Heart right ventricle (tissue), 16 donors: ENCODE results near the gene B3GALNT1. TPM values are rescaled to one million over a fixed set of nuclear protein-coding genes. Genes with fewer than 3 reads are reported as not detected.

Experiments used
- ATAC-seq, 8 donors: fragments of 200-7000 bp; cut with Tn5 transposase; one replicate each; pipeline ENCODE4 v1.9.1; 2020; ENCODE audit warnings: mild to moderate bottlenecking in 8 of 8, moderate library complexity in 8 of 8, moderate number of reproducible peaks in 1 of 8
- DNase-seq, 2 donors: peaks; one replicate each; pipeline ENCODE4 v3.0.0-alpha.2; 2020
- H3K27ac ChIP-seq, 10 donors: fragments of 200-600 bp; sonication (generic) in 2 of 10; one replicate each; pipeline versions ENCODE4 v1.5.0 to v1.8.0; 2020 to 2022; ENCODE audit warnings: mild to moderate bottlenecking in 3 of 10
- H3K27me3 ChIP-seq, 7 donors: fragments of 200-600 bp; one replicate each; pipeline ENCODE4 v1.8.0; 2021 to 2022; ENCODE audit warnings: mild to moderate bottlenecking in 2 of 7
- H3K36me3 ChIP-seq, 9 donors: fragments of 200-600 bp; sonication (generic) in 1 of 9; one replicate each; pipeline versions ENCODE4 v1.5.0 to v1.8.0; 2020 to 2022; ENCODE audit warnings: mild to moderate bottlenecking in 2 of 9
- H3K4me1 ChIP-seq, 9 donors: fragments of 200-600 bp; sonication (generic) in 1 of 9; one replicate each; pipeline versions ENCODE4 v1.5.0 to v1.8.0; 2020 to 2022; ENCODE audit warnings: mild to moderate bottlenecking in 4 of 9
- H3K4me3 ChIP-seq, 10 donors: fragments of 200-600 bp; sonication (generic) in 2 of 10; one replicate each; pipeline versions ENCODE4 v1.5.0 to v1.8.0; 2020 to 2022; ENCODE audit warnings: mild to moderate bottlenecking in 7 of 10, moderate library complexity in 2 of 10
- H3K9me3 ChIP-seq, 11 donors: fragments of 200-600 bp in 10 of 11; sonication (generic) in 2 of 11; one replicate each; pipeline versions ENCODE4 v1.5.0 to v1.8.0; 2013 to 2022; ENCODE audit warnings: mild to moderate bottlenecking in 2 of 11, control low read depth in 1 of 11, moderate library complexity in 1 of 11
- WGBS, 2 donors: extraction: QIAGEN DNeasy Blood & Tissue Kit; methylation state at CpG; one replicate each; pipeline ENCODE4 v1.1.7; 2013; ENCODE audit warnings: inconsistent platforms in 1 of 2; 5-methylcytosine and 5-hydroxymethylcytosine counted together
- intact Hi-C, 10 donors: fragments of 100-400 bp; cut with DNase I; formaldehyde crosslinking; loops; one replicate each; pipeline versions ENCODE4 v1.11.1 to v1.14.2; 2022
- polyA plus RNA-seq, 2 donors: library from polyadenylated mRNA; stranded (reverse); fragments of 200-250 nt; gene quantifications; one replicate each; pipeline ENCODE4 v1.2.3, GENCODE V29; 2013
- total RNA-seq, 10 donors: library from RNA; stranded (reverse); fragmentation: NEBNext Ultra II Directional in 3 of 10; extraction: Animal tissue kit (Norgen Biotek cat#: 25700) in 3 of 10; gene quantifications; one replicate each; pipeline versions ENCODE4 v1.2.1 to v1.2.4, GENCODE V29; 2021 to 2023
- TF ChIP-seq, protein P1 (sequence below), 9 donors: fragments of 200-600 bp; sonication (generic) in 2 of 9; IDR thresholded peaks; one replicate each; pipeline versions ENCODE4 v1.5.0 to v1.8.0; 2021 to 2022; ENCODE audit warnings: antibody characterized with exemption in 9 of 9, mild to moderate bottlenecking in 5 of 9, moderate library complexity in 1 of 9
- donor health status: Arrhythmogenic right ventricular cardiomyopathy.
- donor health status: ischemic (EF 13 %, LVEDD 7.1; RV severe dilation, severe dysfunction).
- donor health status: healthy with polysubstance abuse.
- donor health status: DM: no; HTN: yes; CAD: no.
- donor health status: DM: no; HTN: no; CAD: no.
- donor health status: ischemic (EF 25% LVEDD 6.9; RV normal size, moderate dysfunction).
- donor health status: ischemic (EF 25% LVEDD 5.7; RV mildly dilated, moderate dysfunction).
- donor health status: healthy.
- donor health status: DM: yes; HTN: yes; CAD: no.
- donor health status: Ischemic cardiomyopathy.
- donor health status: ischemic (EF 35%, LVEDD 5.7; RV mildly dilated, moderate dysfunction).
- donor health status: nonischemic (EF 11% LVEDD 7.7; RV severe dilation, severe dysfunction).
- donor health status: DM: yes; HTN: yes; CAD: no.
- donor health status: PGD.
- donor health status: ischemic (EF 29% LVEDD 5.4; RV normal size, mild dysfunction).
- donor health status: nonischemic (EF 23%, LVEDD 6.1; RV moderate dilation, normal function).

B3GALNT1 gene
- total and polyA plus RNA-seq, 12 donors, result 18.7 to 85.1 (median 71.7) TPM

GRCh38 chr3:161064413-161064812 is 40.7 kb downstream of the B3GALNT1 start:
- TF ChIP-seq, protein P1, sequence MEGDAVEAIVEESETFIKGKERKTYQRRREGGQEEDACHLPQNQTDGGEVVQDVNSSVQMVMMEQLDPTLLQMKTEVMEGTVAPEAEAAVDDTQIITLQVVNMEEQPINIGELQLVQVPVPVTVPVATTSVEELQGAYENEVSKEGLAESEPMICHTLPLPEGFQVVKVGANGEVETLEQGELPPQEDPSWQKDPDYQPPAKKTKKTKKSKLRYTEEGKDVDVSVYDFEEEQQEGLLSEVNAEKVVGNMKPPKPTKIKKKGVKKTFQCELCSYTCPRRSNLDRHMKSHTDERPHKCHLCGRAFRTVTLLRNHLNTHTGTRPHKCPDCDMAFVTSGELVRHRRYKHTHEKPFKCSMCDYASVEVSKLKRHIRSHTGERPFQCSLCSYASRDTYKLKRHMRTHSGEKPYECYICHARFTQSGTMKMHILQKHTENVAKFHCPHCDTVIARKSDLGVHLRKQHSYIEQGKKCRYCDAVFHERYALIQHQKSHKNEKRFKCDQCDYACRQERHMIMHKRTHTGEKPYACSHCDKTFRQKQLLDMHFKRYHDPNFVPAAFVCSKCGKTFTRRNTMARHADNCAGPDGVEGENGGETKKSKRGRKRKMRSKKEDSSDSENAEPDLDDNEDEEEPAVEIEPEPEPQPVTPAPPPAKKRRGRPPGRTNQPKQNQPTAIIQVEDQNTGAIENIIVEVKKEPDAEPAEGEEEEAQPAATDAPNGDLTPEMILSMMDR (IDR thresholded peaks at IDR 0.05), result no peak
- 86% methylated on average over 5 of the region's 5 CpGs for WGBS, 2 donors

DNA sequence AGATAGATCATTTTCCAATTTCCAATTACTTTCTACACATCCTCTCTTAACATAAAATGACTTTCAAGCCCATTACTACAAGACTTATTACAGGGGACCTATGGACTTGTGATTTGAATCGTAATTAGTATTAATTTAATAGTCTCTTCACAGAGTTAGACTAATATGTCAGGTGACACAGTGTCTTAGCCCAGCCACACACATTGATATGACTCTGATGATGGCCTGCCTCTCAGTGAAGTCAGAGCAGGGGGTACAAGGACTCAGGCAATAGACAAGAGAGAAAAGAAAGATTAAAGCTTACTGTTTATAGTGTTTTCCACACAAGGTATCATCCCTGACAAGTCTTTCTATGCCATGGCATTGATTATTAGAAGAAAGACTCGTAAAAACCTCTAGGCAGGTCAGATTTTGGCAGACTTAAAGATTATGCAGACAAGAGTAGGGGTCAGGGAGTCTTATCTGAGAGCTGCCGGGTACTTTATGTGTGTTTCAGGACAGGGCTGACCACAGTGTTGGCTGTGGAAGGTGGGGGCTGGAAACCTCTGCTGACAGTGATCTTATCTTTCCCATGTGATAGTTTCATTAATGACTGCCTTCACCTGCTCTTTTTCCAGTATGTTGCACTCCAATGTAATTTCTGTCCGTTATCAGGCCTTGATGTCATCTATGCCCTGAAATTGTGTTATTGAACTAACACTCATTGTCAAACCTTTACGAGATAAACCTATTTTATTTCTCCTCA is 50.1 kb downstream of the B3GALNT1 start:
- TF ChIP-seq, protein P1 (IDR thresholded peaks at IDR 0.05), result no peak
- WGBS, 2 donors, result 77 to 81% methylated on average over 5 of the region's 5 CpGs

More at GRCh38 chr3:161064413-161064812, 40.7 kb downstream of the B3GALNT1 start:
- Histone ChIP-seq H3K4me3 (no peak overlapping the region), H3K4me1 (peaks cover 0 to 20% (median 7%) of the 10 kb centered on the region in 9 donors), H3K27ac (no peak overlapping the region), H3K9me3 (no peaks in the 10 kb centered on the region), H3K27me3 (no peaks in the 10 kb centered on the region), H3K36me3 (peaks cover 0 to 15% (median 0%) of the 10 kb centered on the region in 9 donors)
- ATAC-seq (no peak), DNase-seq (no peak)
- intact Hi-C loops, result no loop called here

DNA sequence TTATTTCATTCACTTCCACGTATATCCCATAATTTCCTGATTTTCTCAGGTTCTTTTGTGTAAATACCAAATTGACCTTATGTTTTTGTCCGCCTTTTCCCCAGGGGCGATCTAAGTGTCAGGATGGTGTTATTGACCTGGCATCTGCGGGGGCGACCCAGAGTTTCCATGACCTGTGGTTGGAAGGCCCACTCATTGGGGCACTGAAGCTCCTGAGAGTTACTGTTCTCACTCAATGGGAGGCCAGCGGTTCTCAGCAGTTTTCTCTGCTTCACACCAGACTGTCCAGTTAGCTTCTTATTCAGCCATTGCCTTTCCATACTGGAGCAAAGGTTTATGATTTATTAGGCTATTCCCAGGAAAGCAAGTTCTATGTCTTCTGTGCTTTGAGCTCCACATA is 53.3 kb downstream of the B3GALNT1 start:
- H3K4me3 ChIP-seq, result no peak overlapping the region
- peaks cover 0 to 4% (median 0%) of the 10 kb centered on the region in 9 donors for H3K4me1 ChIP-seq
- intact Hi-C loops, result no loop called here
- H3K36me3 ChIP-seq, result no peaks in the 10 kb centered on the region
- 91% methylated on average over 6 of the region's 6 CpGs for WGBS, 2 donors
- TF ChIP-seq, protein P1 (IDR thresholded peaks at IDR 0.05), result no peak
- H3K27me3 ChIP-seq, result no peaks in the 10 kb centered on the region
- H3K27ac ChIP-seq, result no peak overlapping the region
- ATAC-seq (no peak), DNase-seq (no peak)
- peaks cover 0 to 6% (median 0%) of the 10 kb centered on the region in 11 donors for H3K9me3 ChIP-seq

More for the DNA sequence above, 50.1 kb downstream of the B3GALNT1 start:
- Histone ChIP-seq H3K4me3 (no peak overlapping the region), H3K36me3 (no peaks in the 10 kb centered on the region), H3K27ac (no peak overlapping the region), H3K9me3 (no peaks in the 10 kb centered on the region), H3K27me3 (no peaks in the 10 kb centered on the region), H3K4me1 (no peaks in the 10 kb centered on the region)
- intact Hi-C loops, result no loop called here
- ATAC-seq (no peak), DNase-seq (no peak)

DNA sequence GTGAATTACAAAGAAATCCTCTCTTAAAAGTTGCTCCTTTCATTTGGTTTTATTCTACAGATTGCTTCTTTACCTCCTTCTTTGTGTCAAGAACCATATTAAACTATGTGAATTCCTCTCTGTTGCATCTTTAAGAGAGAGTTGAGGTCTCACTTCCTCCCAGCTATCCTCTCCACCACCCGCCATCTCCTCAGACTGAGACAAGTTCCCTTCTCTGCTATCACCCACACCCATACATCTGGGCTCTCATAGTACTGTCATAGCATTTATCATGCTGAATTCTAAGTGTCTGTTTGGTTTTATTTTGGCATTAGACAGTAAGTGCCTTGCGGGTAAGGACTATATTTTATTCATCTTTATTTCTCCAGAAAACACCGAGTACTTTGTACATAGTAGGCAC is 54.2 kb downstream of the B3GALNT1 start:
- ATAC-seq (no peak), DNase-seq (no peak)
- peaks cover 0 to 6% (median 0%) of the 10 kb centered on the region in 11 donors for H3K9me3 ChIP-seq
- H3K27ac ChIP-seq, result no peak overlapping the region
- 76 to 88% methylated on average over 3 of the region's 3 CpGs for WGBS, 2 donors
- H3K4me1 ChIP-seq, result peaks cover 0 to 4% (median 0%) of the 10 kb centered on the region in 9 donors
- TF ChIP-seq, protein P1 (IDR thresholded peaks at IDR 0.05), result no peak
- no peaks in the 10 kb centered on the region for H3K27me3 ChIP-seq
- no peak overlapping the region for H3K4me3 ChIP-seq
- intact Hi-C loops, result no loop called here
- H3K36me3 ChIP-seq, result no peaks in the 10 kb centered on the region
